NCI-H446 (cell line): ENCODE data around the gene CDR2.
"Not testable (repeated sequence)": the region's sequence is repeated elsewhere in the genome, so short reads cannot be mapped to it uniquely, and the experiment has no call there.

ENCODE experiments used
- DNase-seq, 2 experiments: peaks; one replicate each; lab custom pipeline; 2025; lab: John Stamatoyannopoulos, UW

The CDR2 gene

GRCh38 chr16:22375963-22376640 lies 1.7 kb upstream of the CDR2 start:
- no peak for DNase-seq

DNA sequence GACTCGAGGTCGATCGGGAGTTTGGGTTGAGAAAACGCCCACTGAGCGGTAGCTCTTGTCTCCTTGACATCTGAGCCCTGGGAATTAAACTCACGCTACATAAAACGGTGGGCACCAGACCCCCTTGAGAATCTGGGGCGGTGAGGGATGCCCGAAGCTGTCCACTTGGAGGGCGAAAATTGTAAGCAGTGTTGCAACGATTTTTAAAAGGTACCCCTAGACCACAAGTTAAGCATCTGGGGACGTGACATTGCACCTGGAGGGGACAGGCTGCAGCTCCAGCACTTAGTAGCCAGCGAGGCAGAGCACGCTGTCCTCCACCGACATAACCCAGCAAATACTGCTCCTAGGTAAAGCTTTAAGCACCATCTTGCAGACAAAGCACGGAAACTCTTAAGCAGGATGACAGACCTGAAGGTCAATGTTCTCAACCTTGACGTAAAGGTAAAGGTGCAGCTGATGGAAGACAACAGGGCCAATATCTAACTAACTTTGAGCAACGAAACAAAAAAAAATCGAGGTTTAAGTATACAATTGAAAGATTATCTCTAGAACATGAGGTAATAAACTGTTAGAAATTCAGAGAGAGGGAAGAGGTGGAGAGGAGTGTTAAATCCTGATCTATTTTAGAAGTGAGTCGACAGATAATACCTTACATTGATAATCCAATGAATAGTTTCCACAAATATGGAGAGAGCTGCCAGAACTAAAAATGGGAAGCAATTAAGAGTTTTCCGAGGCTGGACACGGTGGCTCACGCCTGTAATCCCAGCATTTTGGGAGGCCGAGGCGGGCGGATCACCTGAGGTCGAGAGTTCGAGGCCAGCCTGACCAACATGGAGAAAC lies 921 bp upstream of the CDR2 start:
- DNase-seq: no peak

- DNase-seq: peak in 1 of 2 experiments; percentile 28
Observed at GRCh38 chr16:22373662-22374310, 633 bp downstream of the CDR2 start.

- DNase-seq: no peak
Observed at GRCh38 chr16:22372882-22373661, 1.3 kb downstream of the CDR2 start.

DNA sequence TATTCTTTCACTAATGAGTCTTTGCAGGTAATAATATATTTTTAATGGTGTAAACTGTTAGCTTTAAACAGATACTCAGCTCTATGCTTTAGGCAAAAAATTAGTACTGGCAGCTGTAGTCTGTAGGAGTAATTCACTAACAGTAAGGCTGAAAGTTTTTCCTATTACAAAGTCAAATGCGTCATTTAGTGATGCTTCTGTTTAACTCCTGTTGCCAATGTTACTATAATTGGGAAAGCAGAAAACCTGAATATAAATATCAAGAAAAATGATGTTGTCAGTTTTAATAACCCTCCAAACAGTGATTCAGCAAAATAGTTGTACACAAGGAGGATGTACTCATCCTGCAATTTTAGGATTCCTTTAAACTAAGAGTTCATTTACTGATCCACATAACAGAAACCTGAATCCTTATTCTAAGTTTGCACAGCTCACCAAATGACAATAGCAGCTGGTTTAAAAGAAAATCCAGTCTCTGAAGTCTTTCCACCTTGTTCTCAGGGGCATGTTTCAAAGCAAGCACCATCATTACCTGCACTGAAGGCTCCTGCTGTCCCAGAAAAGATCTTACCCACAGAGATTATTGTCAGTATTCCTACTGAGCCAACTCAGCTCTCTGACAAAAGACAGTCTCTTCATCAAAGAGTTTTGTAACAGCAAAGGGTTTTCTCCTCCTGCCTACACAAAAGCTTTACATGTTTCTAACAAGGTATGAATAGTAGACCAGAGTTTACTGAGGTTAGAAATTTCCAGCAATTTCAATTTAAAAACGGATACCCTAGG lies 4.2 kb downstream of the CDR2 start:
- DNase-seq: no peak

DNA sequence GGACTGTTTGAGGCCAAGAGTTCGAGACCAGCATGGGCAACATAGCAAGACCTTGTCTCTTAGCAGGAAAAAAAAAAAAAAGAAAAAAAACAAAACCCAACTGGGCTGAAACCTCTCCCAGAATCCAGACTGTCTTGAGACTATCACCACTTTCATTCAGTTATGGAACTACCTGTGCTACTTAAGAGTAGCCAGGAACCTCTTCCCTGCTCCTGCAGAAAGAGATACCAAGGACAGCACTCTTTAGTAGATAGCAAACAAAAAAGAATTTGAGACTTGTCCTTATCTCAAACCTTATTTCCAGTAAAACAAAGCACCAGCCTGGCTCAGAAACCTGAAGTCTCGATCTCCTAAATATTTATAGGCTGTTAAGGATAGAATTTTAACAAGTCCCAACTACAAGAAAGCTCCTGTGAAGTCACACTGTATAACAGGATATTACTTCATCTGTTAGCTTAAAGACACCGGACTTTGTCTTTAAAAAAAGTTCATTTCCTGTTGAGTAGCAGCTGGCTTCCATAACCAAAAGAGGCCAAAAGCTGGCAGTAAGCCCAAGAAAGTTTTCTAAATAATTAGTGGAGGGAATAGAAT lies 5.1 kb downstream of the CDR2 start:
- peak in 1 of 2 experiments; percentile 27 for DNase-seq

DNA sequence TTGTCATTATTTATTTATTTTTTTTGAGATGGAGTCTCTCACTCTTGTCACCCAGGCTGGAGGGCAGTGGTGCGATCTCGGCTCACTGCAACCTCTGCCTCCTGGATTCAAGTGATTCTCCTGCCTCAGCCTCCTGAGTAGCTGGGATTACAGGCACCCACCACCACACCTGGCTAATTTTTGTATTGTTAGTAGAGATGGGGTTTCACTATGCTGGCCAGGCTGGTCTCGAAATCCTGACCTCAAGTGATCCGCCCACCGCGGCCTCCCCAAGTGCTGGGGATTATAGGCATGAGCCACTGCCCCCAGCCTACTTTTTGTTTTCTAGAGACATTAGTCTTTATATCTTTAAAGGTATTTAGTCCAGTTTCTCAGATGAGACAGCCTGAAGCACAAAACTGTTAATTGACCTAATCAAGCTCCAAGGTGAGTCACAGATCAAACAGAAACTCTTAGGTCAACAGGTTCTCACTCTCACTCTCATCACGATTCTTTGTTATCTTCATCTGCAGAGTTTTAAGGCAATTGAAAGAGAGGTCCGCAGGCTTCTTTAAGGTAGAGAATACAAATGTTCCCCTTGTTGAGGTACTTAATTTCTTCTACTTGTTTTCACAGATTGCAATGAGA lies 6.1 kb downstream of the CDR2 start:
- not testable (repeated sequence) for DNase-seq

GRCh38 chr16:22366889-22367288 lies 7.5 kb downstream of the CDR2 start:
- no peak for DNase-seq

- no peak for DNase-seq
Observed at GRCh38 chr16:22366371-22366770, 8.0 kb downstream of the CDR2 start.

DNA sequence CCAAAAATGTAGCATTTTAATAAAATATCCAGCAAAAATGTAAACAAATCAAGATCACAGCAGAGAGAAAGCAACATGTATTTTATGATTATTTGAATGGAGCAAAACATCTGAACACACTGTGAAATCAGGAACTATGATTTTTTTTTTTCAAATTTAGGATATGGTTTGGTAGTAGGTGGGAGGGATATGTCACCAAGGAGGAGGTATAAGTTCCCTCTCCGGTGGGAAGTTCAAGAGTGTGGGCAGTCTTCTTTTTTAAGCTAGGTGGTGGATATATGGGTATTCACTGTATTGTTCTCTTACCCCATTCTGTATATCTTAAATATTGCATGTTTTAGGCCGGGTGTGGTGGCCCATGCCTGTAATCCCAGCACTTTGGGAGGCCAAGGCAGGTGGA lies 10.2 kb downstream of the CDR2 start:
- no peak for DNase-seq

- no peak for DNase-seq
Observed at GRCh38 chr16:22360963-22361659, 13.3 kb downstream of the CDR2 start.

- no peak for DNase-seq
Observed at GRCh38 chr16:22359679-22360078, 14.7 kb downstream of the CDR2 start.

DNA sequence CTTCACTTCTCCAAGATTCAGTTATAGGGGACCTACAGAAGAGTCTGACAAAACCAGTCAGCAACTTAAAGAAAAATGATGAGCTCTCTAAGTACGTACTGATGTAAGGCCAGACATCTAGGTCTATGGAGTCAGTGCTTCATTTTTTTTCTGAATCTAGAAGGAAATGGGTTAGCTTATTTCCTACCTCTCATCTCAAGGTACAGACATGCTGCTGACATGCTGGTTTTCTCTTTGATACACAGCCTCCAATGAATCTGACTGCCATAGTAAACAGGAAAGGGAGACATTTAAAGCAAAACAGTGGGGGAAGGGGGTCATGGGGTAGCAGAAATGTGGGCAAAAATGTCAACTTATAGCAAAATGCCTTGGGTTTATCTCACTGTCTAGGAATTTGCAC lies 16.4 kb downstream of the CDR2 start:
- DNase-seq: no peak

DNA sequence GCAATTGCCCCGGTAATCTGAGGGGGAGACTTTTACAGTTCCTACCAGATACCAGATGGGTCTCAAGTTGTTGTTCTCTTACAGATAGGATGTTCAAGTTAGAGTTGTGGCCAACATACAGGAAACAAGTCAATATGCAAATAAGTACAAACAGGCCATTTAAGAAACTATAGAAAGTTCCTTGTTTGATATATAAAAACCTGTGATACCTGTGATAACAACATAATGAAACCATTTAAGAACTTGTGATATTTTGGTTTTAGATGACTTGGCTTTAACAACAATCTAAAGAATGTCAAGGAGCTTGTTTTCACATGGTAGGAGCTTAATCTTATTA lies 16.8 kb downstream of the CDR2 start:
- DNase-seq: no peak

DNA sequence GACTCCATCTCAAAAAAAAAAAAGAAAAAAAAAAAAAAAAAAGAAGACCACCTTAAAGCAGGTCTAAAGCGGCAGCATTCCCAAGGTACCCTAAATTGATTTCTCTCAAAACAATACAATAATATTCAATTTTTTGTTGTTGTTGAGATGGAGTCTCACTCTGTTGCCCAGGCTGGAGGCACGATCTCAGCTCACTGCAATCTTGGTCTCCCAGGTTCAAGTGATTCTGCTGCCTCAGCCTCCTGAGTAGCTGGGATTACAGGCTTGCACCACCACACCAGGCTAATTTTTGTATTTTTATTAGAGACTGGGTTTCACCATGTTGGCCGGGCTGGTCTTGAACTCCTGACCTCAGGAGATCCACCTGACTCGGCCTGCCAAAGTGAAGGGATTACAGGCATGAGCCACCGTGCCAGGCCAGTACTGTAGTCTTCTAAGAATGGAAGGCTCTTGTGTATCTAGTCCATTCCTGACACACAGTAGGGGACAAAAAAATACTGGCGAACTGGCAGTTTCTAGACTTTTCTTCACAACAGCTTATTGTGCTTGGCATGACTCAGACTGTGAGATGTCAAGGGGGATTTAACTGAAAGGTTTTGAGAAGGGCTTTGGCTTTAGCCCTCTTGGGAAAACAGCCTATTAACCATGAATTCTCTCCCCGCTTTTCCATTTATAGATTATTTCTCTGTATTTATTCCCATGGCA lies 17.3 kb downstream of the CDR2 start:
- no peak for DNase-seq

GRCh38 chr16:22355487-22355908 lies 18.9 kb downstream of the CDR2 start:
- no peak for DNase-seq

GRCh38 chr16:22353933-22354541 lies 20.4 kb downstream of the CDR2 start:
- DNase-seq: no peak

- no peak for DNase-seq
Observed at GRCh38 chr16:22353191-22353919, 21.1 kb downstream of the CDR2 start.
